RWPE2 (cell line): ENCODE measurements around the gene GFAP.

Experiments
- ATAC-seq: fragments of 200-7000 bp; cut with Tn5 transposase; 3 replicates; pipeline ENCODE4 v1.9.1; 2021; ENCODE audit warnings: low read depth
- DNase-seq: peaks from one replicate; pipeline ENCODE4 v3.0.0-alpha.2; 2020; ENCODE audit warnings: low spot score
- H3K27ac ChIP-seq: fragments of 450-650 bp; 2 replicates; pipeline ENCODE4 v1.5.1; 2017; ENCODE audit warnings: mild to moderate bottlenecking; ENCODE audit not compliant: poor library complexity, severe bottlenecking
- H3K27me3 ChIP-seq: fragments of 250-450 bp; sonication (Bioruptor Pico); 2 replicates; pipeline ENCODE4 v1.5.1; 2021; ENCODE audit warnings: mild to moderate bottlenecking, moderate library complexity; ENCODE audit not compliant: insufficient read depth, poor library complexity, severe bottlenecking
- H3K36me3 ChIP-seq: fragments of 250-450 bp; sonication (Bioruptor Pico); 2 replicates; pipeline ENCODE4 v1.5.1; 2020; ENCODE audit warnings: low read depth, mild to moderate bottlenecking, moderate library complexity
- H3K4me1 ChIP-seq: fragments of 250-450 bp; sonication (Bioruptor Pico); 2 replicates; pipeline ENCODE4 v1.5.1; 2021; ENCODE audit warnings: mild to moderate bottlenecking, moderate library complexity; ENCODE audit not compliant: insufficient read depth, poor library complexity, severe bottlenecking
- H3K4me3 ChIP-seq: fragments of 250-450 bp; sonication (Bioruptor Pico); 2 replicates; pipeline ENCODE4 v1.5.1; 2021; ENCODE audit warnings: mild to moderate bottlenecking, moderate library complexity; ENCODE audit not compliant: severe bottlenecking
- H3K9me3 ChIP-seq: fragments of 250-450 bp; sonication (Bioruptor Pico); 2 replicates; pipeline ENCODE4 v1.5.1; 2021; ENCODE audit warnings: mild to moderate bottlenecking, moderate library complexity; ENCODE audit not compliant: severe bottlenecking
- TF ChIP-seq, protein P1 (sequence below): fragments of 450-650 bp; IDR thresholded peaks from one replicate; pipeline ENCODE4 v1.5.1; 2017; ENCODE audit warnings: mild to moderate bottlenecking, moderate library complexity; ENCODE audit not compliant: poor library complexity, severe bottlenecking

GFAP gene

DNA sequence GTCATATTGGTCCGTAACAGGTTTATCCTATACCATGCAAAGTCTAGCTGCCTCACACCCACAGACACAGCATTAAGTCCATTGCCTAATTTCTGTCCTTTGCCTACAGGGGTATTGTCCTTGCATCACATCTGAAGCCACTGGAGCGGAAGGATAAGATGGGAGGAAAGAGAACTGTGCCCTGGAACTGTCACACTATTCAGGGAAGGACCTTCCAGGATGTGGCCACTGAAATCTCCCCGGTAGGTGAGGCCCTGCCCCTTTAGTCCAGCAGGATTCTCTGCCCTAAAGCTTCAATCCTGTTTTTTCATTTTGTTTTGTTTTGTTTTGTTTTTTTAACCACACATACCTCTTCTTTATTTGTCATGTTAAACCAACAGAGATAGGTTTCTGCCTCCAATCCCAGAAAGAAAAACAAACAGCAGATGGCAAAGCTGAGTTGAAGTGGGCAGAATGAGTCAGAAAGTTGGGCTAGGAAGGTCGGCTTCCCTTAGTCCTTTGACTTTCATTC, 13.8 kb downstream of the GFAP start:
- DNase-seq (no peak), ATAC-seq (no peak)
- no peaks in the 10 kb centered on the region for H3K27me3 ChIP-seq
- H3K9me3 ChIP-seq, result no peaks in the 10 kb centered on the region
- TF ChIP-seq, protein P1, sequence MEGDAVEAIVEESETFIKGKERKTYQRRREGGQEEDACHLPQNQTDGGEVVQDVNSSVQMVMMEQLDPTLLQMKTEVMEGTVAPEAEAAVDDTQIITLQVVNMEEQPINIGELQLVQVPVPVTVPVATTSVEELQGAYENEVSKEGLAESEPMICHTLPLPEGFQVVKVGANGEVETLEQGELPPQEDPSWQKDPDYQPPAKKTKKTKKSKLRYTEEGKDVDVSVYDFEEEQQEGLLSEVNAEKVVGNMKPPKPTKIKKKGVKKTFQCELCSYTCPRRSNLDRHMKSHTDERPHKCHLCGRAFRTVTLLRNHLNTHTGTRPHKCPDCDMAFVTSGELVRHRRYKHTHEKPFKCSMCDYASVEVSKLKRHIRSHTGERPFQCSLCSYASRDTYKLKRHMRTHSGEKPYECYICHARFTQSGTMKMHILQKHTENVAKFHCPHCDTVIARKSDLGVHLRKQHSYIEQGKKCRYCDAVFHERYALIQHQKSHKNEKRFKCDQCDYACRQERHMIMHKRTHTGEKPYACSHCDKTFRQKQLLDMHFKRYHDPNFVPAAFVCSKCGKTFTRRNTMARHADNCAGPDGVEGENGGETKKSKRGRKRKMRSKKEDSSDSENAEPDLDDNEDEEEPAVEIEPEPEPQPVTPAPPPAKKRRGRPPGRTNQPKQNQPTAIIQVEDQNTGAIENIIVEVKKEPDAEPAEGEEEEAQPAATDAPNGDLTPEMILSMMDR, result peak; percentile 51
- no peak overlapping the region for H3K4me3 ChIP-seq
- peaks cover 13% of the 10 kb centered on the region for H3K36me3 ChIP-seq
- peaks cover 31% of the 10 kb centered on the region for H3K4me1 ChIP-seq
- peak overlapping the region; percentile 82 for H3K27ac ChIP-seq

DNA sequence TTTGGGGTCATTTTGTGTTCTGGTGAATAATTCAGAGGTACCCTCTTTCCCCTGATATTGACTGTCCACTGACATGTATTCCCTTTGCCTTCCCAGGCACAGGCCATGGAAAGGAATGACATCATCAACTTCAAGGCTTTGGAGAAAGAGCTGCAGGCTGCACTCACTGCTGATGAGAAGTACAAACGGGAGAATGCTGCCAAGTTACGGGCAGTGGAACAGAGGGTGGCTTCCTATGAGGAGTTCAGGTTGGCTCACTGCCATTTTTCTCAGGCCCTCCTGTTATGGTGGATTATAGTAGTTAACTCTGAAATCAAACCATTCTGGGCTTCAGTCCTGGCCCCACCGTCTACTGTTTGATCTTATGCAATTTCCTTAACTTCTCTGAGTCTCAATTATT, 14.4 kb downstream of the GFAP start:
- no peaks in the 10 kb centered on the region for H3K27me3 ChIP-seq
- H3K4me1 ChIP-seq, result peaks cover 25% of the 10 kb centered on the region
- H3K27ac ChIP-seq, result peak overlapping the region; percentile 82
- H3K36me3 ChIP-seq, result peaks cover 19% of the 10 kb centered on the region
- TF ChIP-seq, protein P1, result no peak
- DNase-seq, result no peak
- peak; percentile 47 for ATAC-seq
- H3K9me3 ChIP-seq, result no peaks in the 10 kb centered on the region
- no peak overlapping the region for H3K4me3 ChIP-seq

DNA sequence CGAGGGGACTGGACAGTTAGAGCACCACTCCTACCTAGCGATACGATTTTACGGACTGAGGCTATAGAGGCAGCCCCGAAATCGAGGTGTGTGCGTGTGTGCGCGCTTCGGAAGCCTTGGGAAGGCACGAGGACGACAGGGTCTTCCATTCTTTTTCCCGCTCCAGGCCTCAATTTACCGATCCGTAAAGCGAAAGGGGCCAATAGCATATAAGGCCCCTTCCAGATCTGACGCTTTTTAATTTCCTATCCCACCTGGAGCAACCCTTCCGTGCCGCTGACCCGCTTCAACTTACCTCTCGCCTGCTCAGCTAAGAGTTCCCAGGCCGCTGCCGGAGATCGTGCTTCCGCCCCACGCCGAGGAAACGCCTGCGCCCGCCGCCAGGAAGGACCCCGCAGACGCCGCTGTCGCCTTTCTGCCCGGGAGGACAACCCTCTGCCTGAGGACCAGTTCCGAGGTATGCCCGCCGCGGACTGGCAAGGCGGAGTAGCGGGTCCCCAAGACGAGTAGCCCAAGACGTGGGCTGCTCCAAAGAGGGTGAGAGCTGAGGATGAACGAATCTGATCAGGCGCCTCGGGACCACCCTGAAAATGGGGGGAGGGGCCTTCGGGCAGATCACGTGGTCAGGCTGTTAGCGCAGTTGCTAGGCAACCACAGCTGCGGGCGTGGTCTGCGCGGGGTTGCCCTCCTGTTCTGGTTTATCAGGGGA, 16.1 kb downstream of the GFAP start, which contains the start of gene EFTUD2:
TSS of gene EFTUD2 (minus strand) at position 372 of the 709 bp plus-strand sequence. CDS start 4,924 bp downstream, outside the sequence.
- Histone ChIP-seq H3K27me3 (no peaks in the 10 kb centered on the region), H3K27ac (peak within 1 kb of the TSS; percentile 82), H3K4me1 (peaks cover 18% of the 10 kb centered on the region), H3K9me3 (no peaks in the 10 kb centered on the region), H3K4me3 (peak within 1 kb of the TSS; percentile 56), H3K36me3 (peaks cover 33% of the 10 kb centered on the region)
- TF ChIP-seq, protein P1, result no peak
- DNase-seq, result peak; percentile 91
- peak; percentile 69 for ATAC-seq

DNA sequence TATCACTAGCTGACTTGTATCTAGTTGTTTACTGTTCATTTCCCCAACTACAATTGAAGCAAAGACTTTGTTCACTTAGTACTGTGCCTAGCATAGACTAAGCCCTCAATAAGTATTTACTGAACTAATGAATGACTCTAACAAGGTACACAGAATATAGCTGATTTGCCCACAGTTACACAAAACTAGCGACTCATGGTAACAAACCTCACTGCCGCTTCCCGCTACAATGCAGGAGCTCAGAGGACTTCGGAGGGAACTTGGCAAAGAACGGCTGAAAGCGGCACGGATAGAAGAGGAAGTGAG, 16.6 kb downstream of the GFAP start:
- H3K4me3 ChIP-seq, result peak overlapping the region; percentile 56
- peaks cover 38% of the 10 kb centered on the region for H3K36me3 ChIP-seq
- no peaks in the 10 kb centered on the region for H3K27me3 ChIP-seq
- DNase-seq (no peak), ATAC-seq (no peak)
- H3K27ac ChIP-seq, result peak overlapping the region; percentile 82
- TF ChIP-seq, protein P1, result no peak
- H3K9me3 ChIP-seq, result no peaks in the 10 kb centered on the region
- H3K4me1 ChIP-seq, result peaks cover 18% of the 10 kb centered on the region

DNA sequence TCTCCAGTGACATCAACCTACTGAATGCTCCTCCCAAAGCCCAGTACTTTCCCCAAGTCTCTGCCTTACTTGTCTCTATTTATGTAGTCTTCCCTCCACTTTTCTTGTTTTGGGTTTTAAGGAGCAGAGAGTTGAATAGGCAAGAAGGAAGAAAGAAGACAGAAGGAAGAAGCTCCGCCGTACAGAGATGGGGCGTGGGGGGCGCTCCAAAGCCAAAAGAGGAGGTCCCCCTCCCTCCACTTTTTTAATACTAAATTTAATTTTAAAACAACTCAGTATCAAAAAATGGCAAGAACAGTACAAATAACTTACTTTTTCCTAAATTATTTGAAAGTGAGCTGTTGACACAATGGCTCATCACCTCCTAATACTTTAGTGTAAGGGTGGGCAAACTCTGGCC, 20.7 kb downstream of the GFAP start:
- no peak for ATAC-seq
- no peak for DNase-seq
- H3K27me3 ChIP-seq, result no peaks in the 10 kb centered on the region
- no peaks in the 10 kb centered on the region for H3K4me1 ChIP-seq
- no peaks in the 10 kb centered on the region for H3K9me3 ChIP-seq
- H3K4me3 ChIP-seq, result no peak overlapping the region
- H3K36me3 ChIP-seq, result peaks cover 77% of the 10 kb centered on the region
- no peak overlapping the region for H3K27ac ChIP-seq
- TF ChIP-seq, protein P1, result no peak
